HG02623 (cell line): ENCODE data around the gene ADGRL3.

ENCODE experiments used
- ATAC-seq: cut with Tn5 transposase; IDR thresholded peaks from one replicate; pipeline ENCODE4 v1.9.1; 2021; ENCODE audit warnings: moderate library complexity; ENCODE audit not compliant: unreplicated experiment

Gene ADGRL3

GRCh38 chr4:61200187-61200915, at the start of gene ADGRL3:
ADGRL3 (plus strand) TSS chr4:61200326.
- no peak for ATAC-seq

- no peak for ATAC-seq
Measured at GRCh38 chr4:61152433-61152832, 47.7 kb upstream of the ADGRL3 start.

GRCh38 chr4:61160478-61160877, 39.6 kb upstream of the ADGRL3 start:
- ATAC-seq = no peak

- no peak for ATAC-seq
Measured at GRCh38 chr4:61162116-61162515, 38.0 kb upstream of the ADGRL3 start.

GRCh38 chr4:61173799-61174198, 26.3 kb upstream of the ADGRL3 start:
- ATAC-seq = no peak

- ATAC-seq = no peak
Measured at GRCh38 chr4:61175495-61175894, 24.6 kb upstream of the ADGRL3 start.

- no peak for ATAC-seq
Measured at GRCh38 chr4:61177367-61177766, 22.8 kb upstream of the ADGRL3 start.

- ATAC-seq = no peak
Measured at GRCh38 chr4:61180405-61180804, 19.7 kb upstream of the ADGRL3 start.

- ATAC-seq = no peak
Measured at GRCh38 chr4:61182915-61183314, 17.2 kb upstream of the ADGRL3 start.

GRCh38 chr4:61185288-61185687, 14.8 kb upstream of the ADGRL3 start:
- ATAC-seq = no peak

GRCh38 chr4:61192392-61192791, 7.7 kb upstream of the ADGRL3 start:
- ATAC-seq = no peak

GRCh38 chr4:61193863-61194262, 6.3 kb upstream of the ADGRL3 start:
- ATAC-seq = no peak

GRCh38 chr4:61194571-61194970, 5.6 kb upstream of the ADGRL3 start:
- no peak for ATAC-seq

- ATAC-seq = no peak
Measured at GRCh38 chr4:61195101-61195500, 5.0 kb upstream of the ADGRL3 start.

- ATAC-seq = no peak
Measured at GRCh38 chr4:61198686-61199085, 1.4 kb upstream of the ADGRL3 start.

- no peak for ATAC-seq
Measured at GRCh38 chr4:61199873-61200186, 296 bp upstream of the ADGRL3 start.

GRCh38 chr4:61200916-61201526, 895 bp downstream of the ADGRL3 start:
- ATAC-seq = no peak

- no peak for ATAC-seq
Measured at GRCh38 chr4:61201561-61201960, 1.4 kb downstream of the ADGRL3 start.

- no peak for ATAC-seq
Measured at GRCh38 chr4:61201961-61202637, 2.0 kb downstream of the ADGRL3 start.

- ATAC-seq = no peak
Measured at GRCh38 chr4:61202638-61203435, 2.7 kb downstream of the ADGRL3 start.

- no peak for ATAC-seq
Measured at GRCh38 chr4:61203436-61203790, 3.3 kb downstream of the ADGRL3 start.
